Measurements from ENCODE around the gene RPL10A. TPM values are rescaled to one million over a fixed set of nuclear protein-coding genes. Genes with fewer than 3 reads are reported as not detected.

RPL10A gene
- total RNA-seq, 4 donors from 2014 or later: 1,152 to 2,101 (median 1,461) TPM

GRCh38 chr6:35477028-35477427 is 8.8 kb downstream of the RPL10A start:
- intact Hi-C loops (cut with DNase I): no loop called here
- WGBS, 2 donors: 77 to 83% methylated on average over 2 to 8 of the region's 8 CpGs
- H3K36me3 ChIP-seq: peaks cover 5 to 100% (median 8%) of the 10 kb centered on the region in 3 donors

GRCh38 chr6:35477551-35478179 is 9.5 kb downstream of the RPL10A start:
- H3K27ac ChIP-seq: no peak overlapping the region
- no peak for DNase-seq
- H3K4me1 ChIP-seq: peaks cover 0 to 34% (median 4%) of the 10 kb centered on the region in 3 donors
- TF ChIP-seq POLR2A (IDR thresholded peaks at IDR 0.05): no peak
- TF ChIP-seq CTCF (IDR thresholded peaks at IDR 0.05): no peak
- intact Hi-C loops (cut with DNase I): no loop called here
- peaks cover 5 to 100% (median 8%) of the 10 kb centered on the region in 3 donors for H3K36me3 ChIP-seq
- no peak overlapping the region for H3K4me3 ChIP-seq
- no peaks in the 10 kb centered on the region for H3K27me3 ChIP-seq
- WGBS, 2 donors: 73 to 95% methylated on average over 3 to 5 of the region's 5 CpGs
- H3K9me3 ChIP-seq: no peaks in the 10 kb centered on the region

More at GRCh38 chr6:35477028-35477427, 8.8 kb downstream of the RPL10A start:
- DNase-seq: no peak
- TF ChIP-seq CTCF (IDR thresholded peaks at IDR 0.05): no peak
- no peak for TF ChIP-seq POLR2A (IDR thresholded peaks at IDR 0.05)
- Histone ChIP-seq H3K4me1 (peaks cover 0 to 40% (median 4%) of the 10 kb centered on the region in 3 donors), H3K27ac (no peak overlapping the region), H3K4me3 (no peak overlapping the region), H3K9me3 (no peaks in the 10 kb centered on the region), H3K27me3 (no peaks in the 10 kb centered on the region)

GRCh38 chr6:35478259-35478658 is 10.1 kb downstream of the RPL10A start:
- DNase-seq: no peak
- no peak overlapping the region for H3K27ac ChIP-seq
- TF ChIP-seq CTCF (IDR thresholded peaks at IDR 0.05) (no peak), POLR2A (IDR thresholded peaks at IDR 0.05) (no peak)
- no peaks in the 10 kb centered on the region for H3K27me3 ChIP-seq
- H3K9me3 ChIP-seq: no peaks in the 10 kb centered on the region
- peaks cover 4 to 100% (median 5%) of the 10 kb centered on the region in 3 donors for H3K36me3 ChIP-seq
- 63 to 100% methylated on average over 3 of the region's 7 CpGs for WGBS, 2 donors
- intact Hi-C loops (cut with DNase I): no loop called here
- H3K4me1 ChIP-seq: peaks cover 0 to 33% (median 4%) of the 10 kb centered on the region in 3 donors
- no peak overlapping the region for H3K4me3 ChIP-seq

- peak overlapping the region in 1 of 4 donors; percentile 31 for H3K27ac ChIP-seq
- no peak for DNase-seq
- no peak for TF ChIP-seq CTCF (IDR thresholded peaks at IDR 0.05)
- no peak for TF ChIP-seq POLR2A (IDR thresholded peaks at IDR 0.05)
- peaks cover 0 to 97% (median 0%) of the 10 kb centered on the region in 3 donors for H3K36me3 ChIP-seq
- 93 to 97% methylated on average over 10 to 12 of the region's 12 CpGs for WGBS, 2 donors
- H3K4me3 ChIP-seq: no peak overlapping the region
- H3K27me3 ChIP-seq: no peaks in the 10 kb centered on the region
- peaks cover 5 to 41% (median 7%) of the 10 kb centered on the region in 3 donors for H3K4me1 ChIP-seq
- intact Hi-C loops (cut with DNase I): no loop called here
- H3K9me3 ChIP-seq: no peaks in the 10 kb centered on the region
These were observed 12.0 kb downstream of the RPL10A start for GRCh38 chr6:35480176-35480575.

- H3K27ac ChIP-seq: peak overlapping the region in 2 of 4 donors; percentile 31 to 99
These were observed 13.0 kb downstream of the RPL10A start for GRCh38 chr6:35481226-35481625.

More at GRCh38 chr6:35481226-35481625, 13.0 kb downstream of the RPL10A start:
- Histone ChIP-seq H3K36me3 (peaks cover 0 to 86% (median 0%) of the 10 kb centered on the region in 3 donors), H3K27me3 (no peaks in the 10 kb centered on the region), H3K9me3 (no peaks in the 10 kb centered on the region), H3K4me3 (no peak overlapping the region), H3K4me1 (peaks cover 13 to 41% (median 18%) of the 10 kb centered on the region in 3 donors)
- 62 to 72% methylated on average over 8 of the region's 8 CpGs for WGBS, 2 donors
- intact Hi-C loops (cut with DNase I): no loop called here
- DNase-seq: no peak
- no peak for TF ChIP-seq CTCF (IDR thresholded peaks at IDR 0.05)
- TF ChIP-seq POLR2A (IDR thresholded peaks at IDR 0.05): no peak
